Immature natural killer cell (primary cell): Measurements from ENCODE around the gene CNTD1. TPM values are rescaled to one million over a fixed set of nuclear protein-coding genes. Genes with fewer than 3 reads are reported as not detected.

Source experiments
- polyA plus RNA-seq, 3 donors: library from polyadenylated mRNA; unstranded; fragments of 300-500 nt; fragmentation: Illumina TruSeq; gene quantifications; one replicate each; pipeline ENCODE4 v1.2.3, GENCODE V29; 2021

Gene CNTD1
- polyA plus RNA-seq, 3 donors from 2014 or later, result 0.10 to 0.40 TPM; not detected in 1

Other genes with a start within 250 kb of the CNTD1 start
- 1 to 10 TPM in 1 of 3 donors, under 1 TPM in 1, not detected in 1; 0.99 to 1.9 TPM for gene HSD17B1, start 245.9 kb upstream of the CNTD1 start, polyA plus RNA-seq
- 100 to 1,000 TPM in 1 of 3 donors, 10 to 100 TPM in 2; 54.1 to 136 (median 72.5) TPM for gene COASY, start 236.7 kb upstream of the CNTD1 start, polyA plus RNA-seq
- 10 to 100 TPM; 25.0 to 41.0 (median 30.5) TPM for gene MLX, start 231.8 kb upstream of the CNTD1 start, polyA plus RNA-seq
- gene PSMC3IP, start 221.1 kb upstream of the CNTD1 start, polyA plus RNA-seq, result 1 to 10 TPM in 2 of 3 donors, under 1 TPM in 1; 0.91 to 3.0 (median 1.5) TPM
- gene RETREG3, start 189.5 kb upstream of the CNTD1 start, polyA plus RNA-seq, result 100 to 1,000 TPM; 132 to 168 (median 133) TPM
- 10 to 100 TPM in 2 of 3 donors, 1 to 10 TPM in 1; 6.0 to 16.9 (median 10.9) TPM for gene TUBG1, start 189.2 kb upstream of the CNTD1 start, polyA plus RNA-seq
- gene TUBG2, start 139.6 kb upstream of the CNTD1 start, polyA plus RNA-seq, result 1 to 10 TPM; 1.3 to 4.0 (median 3.4) TPM
- not detected for gene PLEKHH3, start 121.9 kb upstream of the CNTD1 start, polyA plus RNA-seq
- under 1 TPM in 2 of 3 donors, not detected in 1; 0.17 to 0.26 TPM for gene CCR10, start 117.0 kb upstream of the CNTD1 start, polyA plus RNA-seq
- under 1 TPM in 1 of 3 donors, not detected in 2; 0.73 TPM for gene CNTNAP1, start 116.3 kb upstream of the CNTD1 start, polyA plus RNA-seq
- 10 to 100 TPM in 2 of 3 donors, 1 to 10 TPM in 1; 9.8 to 32.3 (median 19.5) TPM for gene EZH1, start 53.8 kb upstream of the CNTD1 start, polyA plus RNA-seq
- not detected for gene RAMP2, start 37.6 kb upstream of the CNTD1 start, polyA plus RNA-seq
- gene VPS25, start 25.4 kb upstream of the CNTD1 start, polyA plus RNA-seq, result 10 to 100 TPM; 60.2 to 94.1 (median 90.2) TPM
- gene WNK4, start 18.3 kb upstream of the CNTD1 start, polyA plus RNA-seq, result not detected
- 100 to 1,000 TPM; 162 to 221 (median 186) TPM for gene COA3, start 157 bp upstream of the CNTD1 start, polyA plus RNA-seq
- gene BECN1, start 25.4 kb downstream of the CNTD1 start, polyA plus RNA-seq, result 100 to 1,000 TPM in 2 of 3 donors, 10 to 100 TPM in 1; 97.6 to 163 (median 135) TPM
- 100 to 1,000 TPM; 122 to 200 (median 161) TPM for gene PSME3, start 34.5 kb downstream of the CNTD1 start, polyA plus RNA-seq
- gene AOC2, start 45.7 kb downstream of the CNTD1 start, polyA plus RNA-seq, result under 1 TPM in 1 of 3 donors, not detected in 2; 0.12 TPM
- gene AOC3, start 52.3 kb downstream of the CNTD1 start, polyA plus RNA-seq, result not detected
- gene G6PC1, start 101.9 kb downstream of the CNTD1 start, polyA plus RNA-seq, result not detected
- 10 to 100 TPM; 36.2 to 46.7 (median 36.4) TPM for gene AARSD1, start 165.6 kb downstream of the CNTD1 start, polyA plus RNA-seq
- not detected for gene PTGES3L, start 181.2 kb downstream of the CNTD1 start, polyA plus RNA-seq
- 10 to 100 TPM; 10.2 to 16.5 (median 13.0) TPM for gene RUNDC1, start 181.7 kb downstream of the CNTD1 start, polyA plus RNA-seq
- 1,000 to 10,000 TPM in 2 of 3 donors, 100 to 1,000 TPM in 1; 807 to 2,182 (median 1,177) TPM for gene RPL27, start 199.6 kb downstream of the CNTD1 start, polyA plus RNA-seq
- gene IFI35, start 207.9 kb downstream of the CNTD1 start, polyA plus RNA-seq, result 100 to 1,000 TPM; 127 to 130 (median 129) TPM
- gene VAT1, start 223.5 kb downstream of the CNTD1 start, polyA plus RNA-seq, result 10 to 100 TPM; 33.7 to 56.3 (median 34.5) TPM
- gene RND2, start 226.4 kb downstream of the CNTD1 start, polyA plus RNA-seq, result not detected